ENCODE results near the gene STARD4.

The STARD4 gene

DNA sequence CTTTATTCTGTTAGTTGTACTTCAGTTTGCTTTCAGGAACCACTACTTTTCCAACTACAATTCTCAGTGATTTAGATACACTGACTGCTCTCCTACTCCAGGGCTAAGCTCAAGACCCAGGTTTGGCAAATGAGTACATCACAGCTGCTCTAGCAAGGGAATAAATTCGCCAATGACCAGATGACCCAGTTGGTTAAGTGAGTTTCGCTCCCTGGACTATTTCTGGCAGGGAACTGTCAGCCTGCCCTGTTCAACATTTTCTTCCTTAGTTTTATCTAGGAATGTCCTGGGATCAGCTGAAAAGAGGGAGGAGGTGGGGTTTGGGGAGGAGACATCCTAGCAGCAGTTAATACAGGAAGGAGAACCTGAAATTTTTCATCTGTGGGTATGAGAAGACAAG, 6.4 kb upstream of the STARD4 start:
- peak overlapping the region in 1 of 3 experiments; percentile 63 for H3K27ac Mint-ChIP-seq
- H3K27me3 Mint-ChIP-seq (ENCODE audit: low read depth), result peaks cover 5% of the 10 kb centered on the region
- H3K4me3 Mint-ChIP-seq, result no peak overlapping the region
- TF ChIP-seq, protein P1, sequence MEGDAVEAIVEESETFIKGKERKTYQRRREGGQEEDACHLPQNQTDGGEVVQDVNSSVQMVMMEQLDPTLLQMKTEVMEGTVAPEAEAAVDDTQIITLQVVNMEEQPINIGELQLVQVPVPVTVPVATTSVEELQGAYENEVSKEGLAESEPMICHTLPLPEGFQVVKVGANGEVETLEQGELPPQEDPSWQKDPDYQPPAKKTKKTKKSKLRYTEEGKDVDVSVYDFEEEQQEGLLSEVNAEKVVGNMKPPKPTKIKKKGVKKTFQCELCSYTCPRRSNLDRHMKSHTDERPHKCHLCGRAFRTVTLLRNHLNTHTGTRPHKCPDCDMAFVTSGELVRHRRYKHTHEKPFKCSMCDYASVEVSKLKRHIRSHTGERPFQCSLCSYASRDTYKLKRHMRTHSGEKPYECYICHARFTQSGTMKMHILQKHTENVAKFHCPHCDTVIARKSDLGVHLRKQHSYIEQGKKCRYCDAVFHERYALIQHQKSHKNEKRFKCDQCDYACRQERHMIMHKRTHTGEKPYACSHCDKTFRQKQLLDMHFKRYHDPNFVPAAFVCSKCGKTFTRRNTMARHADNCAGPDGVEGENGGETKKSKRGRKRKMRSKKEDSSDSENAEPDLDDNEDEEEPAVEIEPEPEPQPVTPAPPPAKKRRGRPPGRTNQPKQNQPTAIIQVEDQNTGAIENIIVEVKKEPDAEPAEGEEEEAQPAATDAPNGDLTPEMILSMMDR (IDR thresholded peaks at IDR 0.05; ENCODE audit: unreplicated experiment in 3 of 3), result no peak
- no peaks in the 10 kb centered on the region for H3K36me3 Mint-ChIP-seq (ENCODE audit: low read depth)
- peaks cover 10% of the 10 kb centered on the region for H3K4me1 Mint-ChIP-seq
- no peaks in the 10 kb centered on the region for H3K9me3 Mint-ChIP-seq

DNA sequence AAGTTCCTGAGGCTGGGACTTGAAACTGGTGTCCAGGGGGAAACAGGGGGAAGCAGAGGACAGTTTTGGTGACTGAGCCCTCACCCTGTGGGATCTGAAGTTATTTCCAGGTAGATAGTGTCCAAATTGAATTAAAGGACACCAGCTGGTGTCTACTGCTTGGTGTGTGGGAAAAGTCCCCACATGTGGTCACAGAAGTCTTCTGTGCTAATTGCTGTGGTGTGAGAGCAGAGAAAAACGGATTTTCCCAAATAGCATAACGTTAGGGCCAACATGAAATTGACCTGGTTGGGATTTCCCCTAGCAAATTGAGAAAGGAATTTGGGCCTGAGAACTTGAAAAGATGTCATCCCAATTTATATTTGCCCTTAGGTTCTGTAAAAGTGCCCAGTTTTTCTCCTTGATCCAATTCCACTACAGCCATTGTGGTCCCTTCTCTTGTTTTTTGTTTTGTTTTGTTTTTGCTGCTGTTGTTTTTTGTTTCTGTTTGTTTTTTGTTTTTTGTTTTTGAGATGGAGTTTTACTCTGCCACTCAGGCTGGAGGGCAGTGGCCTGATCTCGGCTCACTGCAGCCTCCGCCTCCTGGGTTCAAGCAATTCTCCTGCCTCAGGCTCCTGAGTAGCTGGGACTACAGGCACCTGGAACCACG, 5.6 kb upstream of the STARD4 start:
- Mint-ChIP-seq H3K36me3 (ENCODE audit: low read depth) (no peaks in the 10 kb centered on the region), H3K27me3 (ENCODE audit: low read depth) (peaks cover 5% of the 10 kb centered on the region)
- TF ChIP-seq, protein P1 (IDR thresholded peaks at IDR 0.05; ENCODE audit: unreplicated experiment in 3 of 3), result no peak

DNA sequence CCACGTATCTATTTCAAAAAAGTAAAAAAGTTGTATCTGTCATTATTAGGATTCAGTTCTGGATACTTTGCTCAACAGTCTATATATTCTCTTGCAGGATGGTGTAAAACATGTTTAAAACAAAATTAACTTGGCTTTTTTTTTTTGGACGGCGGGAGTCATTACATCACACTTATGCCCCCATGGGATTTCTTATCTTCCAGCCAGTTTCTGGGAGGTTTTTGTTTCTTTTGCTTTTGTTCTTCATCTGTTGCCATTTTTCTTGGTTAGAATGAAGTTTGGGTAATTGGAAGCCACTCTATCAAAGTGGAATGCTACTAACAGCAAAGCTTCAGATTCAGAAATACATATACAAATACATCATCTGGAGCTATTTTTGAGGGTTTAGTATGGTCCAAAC, 1.8 kb upstream of the STARD4 start:
- Mint-ChIP-seq H3K4me3 (peak overlapping the region; percentile 75 to 98 (median 81)), H3K36me3 (ENCODE audit: low read depth) (no peaks in the 10 kb centered on the region), H3K4me1 (peaks cover 40% of the 10 kb centered on the region)

More for the DNA sequence above, 5.6 kb upstream of the STARD4 start:
- Mint-ChIP-seq H3K4me3 (peak overlapping the region in 1 of 3 experiments; percentile 40), H3K27ac (no peak overlapping the region), H3K9me3 (no peaks in the 10 kb centered on the region), H3K4me1 (peaks cover 18% of the 10 kb centered on the region)

DNA sequence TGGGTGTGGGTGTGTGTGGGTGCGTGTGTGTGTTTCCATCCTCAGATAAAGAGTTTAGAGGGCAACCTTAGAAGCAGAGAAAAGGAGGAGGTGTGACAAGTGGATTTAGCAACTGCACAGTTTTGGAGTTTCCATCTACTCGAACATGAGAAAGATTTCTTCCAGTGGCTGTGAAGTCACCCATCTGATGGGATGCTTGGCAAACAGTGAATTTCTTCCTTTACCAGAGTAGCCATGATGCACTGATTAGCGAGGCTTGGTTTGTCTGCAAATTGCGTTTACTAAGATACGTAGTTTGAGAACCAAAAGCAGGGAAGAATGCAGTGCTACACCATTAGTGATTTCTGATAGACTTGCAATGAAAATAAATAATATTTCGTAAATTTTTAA, 791 bp upstream of the STARD4 start:
- Mint-ChIP-seq H3K9me3 (no peaks in the 10 kb centered on the region), H3K27ac (peak overlapping the region; percentile 96 to 99 (median 97)), H3K4me3 (peak overlapping the region; percentile 95 to 99 (median 98)), H3K36me3 (ENCODE audit: low read depth) (no peaks in the 10 kb centered on the region), H3K27me3 (ENCODE audit: low read depth) (no peaks in the 10 kb centered on the region), H3K4me1 (peaks cover 43% of the 10 kb centered on the region)
- TF ChIP-seq, protein P1 (IDR thresholded peaks at IDR 0.05; ENCODE audit: unreplicated experiment in 3 of 3), result no peak

More for the DNA sequence above, 1.8 kb upstream of the STARD4 start:
- TF ChIP-seq, protein P1 (IDR thresholded peaks at IDR 0.05; ENCODE audit: unreplicated experiment in 3 of 3), result no peak
- peak overlapping the region; percentile 87 to 99 (median 97) for H3K27ac Mint-ChIP-seq
- H3K9me3 Mint-ChIP-seq, result no peaks in the 10 kb centered on the region
- no peaks in the 10 kb centered on the region for H3K27me3 Mint-ChIP-seq (ENCODE audit: low read depth)

DNA sequence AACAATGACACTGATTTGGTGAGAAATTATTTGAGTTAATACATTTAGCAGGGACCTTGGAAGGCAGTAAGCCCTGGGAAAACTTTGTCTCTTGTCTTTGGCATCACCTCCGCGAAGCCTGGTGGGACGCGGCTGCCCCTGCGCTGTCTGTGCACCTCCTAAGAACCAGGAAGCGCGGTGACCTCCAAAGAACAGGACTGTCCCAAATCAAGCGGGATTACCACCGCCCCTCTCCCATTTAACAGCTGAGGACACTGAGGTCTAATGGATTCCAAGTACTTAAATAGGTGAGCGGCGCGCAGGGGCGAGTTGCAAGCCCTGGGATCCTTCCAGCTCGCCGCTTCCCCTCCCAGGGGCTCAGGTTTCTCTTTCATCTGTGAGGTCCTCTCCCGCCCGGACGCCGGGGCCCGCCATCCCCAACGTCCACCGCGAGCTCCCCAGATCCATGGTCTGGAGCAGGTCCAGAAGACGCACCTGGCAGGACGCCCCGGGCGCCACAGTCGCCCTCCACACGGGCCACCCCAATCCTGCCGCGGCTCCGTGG, 432 bp downstream of the STARD4 start:
- peak overlapping the region; percentile 96 to 99 (median 97) for H3K27ac Mint-ChIP-seq
- peak overlapping the region; percentile 95 to 99 (median 98) for H3K4me3 Mint-ChIP-seq
- peaks cover 48% of the 10 kb centered on the region for H3K4me1 Mint-ChIP-seq
- H3K9me3 Mint-ChIP-seq, result no peaks in the 10 kb centered on the region
- no peaks in the 10 kb centered on the region for H3K36me3 Mint-ChIP-seq (ENCODE audit: low read depth)
- H3K27me3 Mint-ChIP-seq (ENCODE audit: low read depth), result no peaks in the 10 kb centered on the region
- TF ChIP-seq, protein P1 (IDR thresholded peaks at IDR 0.05; ENCODE audit: unreplicated experiment in 3 of 3), result no peak
